Measurements from ENCODE around the gene GJC1. TPM values are rescaled to one million over a fixed set of nuclear protein-coding genes. Genes with fewer than 3 reads are reported as not detected.

The GJC1 gene
- total RNA-seq, 5 donors from 2014 or later (not counting 1 experiment from before 2014, with no cell fraction given): 0.09 to 0.93 (median 0.30) TPM; not detected in 2

GRCh38 chr17:44798356-44798755 is 31.7 kb downstream of the GJC1 start:
- Histone ChIP-seq H3K36me3 (ENCODE audit: control insufficient read depth in 2 of 2, extremely low read depth in 1 of 2, insufficient read depth in 1 of 2, low read length in 1 of 2) (no peaks in the 10 kb centered on the region), H3K9me3 (no peaks in the 10 kb centered on the region), H3K4me1 (ENCODE audit: control insufficient read depth in 1 of 2, extremely low read depth in 1 of 2, insufficient read depth in 2 of 2, low read length in 2 of 2) (no peaks in the 10 kb centered on the region), H3K4me3 (ENCODE audit: control insufficient read depth in 1 of 2, extremely low read depth in 1 of 2, low read length in 1 of 2) (no peak overlapping the region), H3K27me3 (replicated peaks in 1 of 2; ENCODE audit: control insufficient read depth in 2 of 2, extremely low read depth in 1 of 2, insufficient read depth in 2 of 2, low read length in 1 of 2) (peaks cover 0 to 14% of the 10 kb centered on the region in 2 experiments), H3K27ac (ENCODE audit: low read length) (no peak overlapping the region)
- H3K4me3 Mint-ChIP-seq: no peak overlapping the region
- no peaks in the 10 kb centered on the region for H3K27me3 Mint-ChIP-seq
- no peak for DNase-seq
- H3K27ac Mint-ChIP-seq: no peak overlapping the region
- no CpG with 5 or more reads among the region's 2 CpGs for WGBS (ENCODE audit: insufficient coverage)
- no peaks in the 10 kb centered on the region for H3K9me3 Mint-ChIP-seq
- CTCF ChIA-PET: interaction anchor here in 1 of 2 donors (1.3 kb wide), 1 partner anchor 19 kb away, joined by 3 read pairs; no protein-coding TSS in a partner anchor
- ATAC-seq (replicated peaks in 1 of 4): no peak
- POLR2A ChIA-PET: no interaction called here
- no peaks in the 10 kb centered on the region for H3K36me3 Mint-ChIP-seq
- no peaks in the 10 kb centered on the region for H3K4me1 Mint-ChIP-seq

GRCh38 chr17:44797802-44798201 is 32.3 kb downstream of the GJC1 start:
- CTCF ChIA-PET: interaction anchor here in 1 of 2 donors (1.3 kb wide), 2 partner anchors 11 to 19 kb away, joined by 3 read pairs; no protein-coding TSS in a partner anchor
- no peak for DNase-seq
- H3K27me3 Mint-ChIP-seq: no peaks in the 10 kb centered on the region
- H3K27ac ChIP-seq (ENCODE audit: low read length): no peak overlapping the region
- POLR2A ChIA-PET: no interaction called here
- no peaks in the 10 kb centered on the region for H3K4me1 ChIP-seq (ENCODE audit: control insufficient read depth in 1 of 2, extremely low read depth in 1 of 2, insufficient read depth in 2 of 2, low read length in 2 of 2)
- H3K9me3 Mint-ChIP-seq: no peaks in the 10 kb centered on the region
- no peaks in the 10 kb centered on the region for H3K9me3 ChIP-seq
- H3K36me3 Mint-ChIP-seq: no peaks in the 10 kb centered on the region
- ATAC-seq (replicated peaks in 1 of 4): no peak
- H3K4me1 Mint-ChIP-seq: no peaks in the 10 kb centered on the region
- no peak overlapping the region for H3K4me3 Mint-ChIP-seq
- H3K4me3 ChIP-seq (ENCODE audit: control insufficient read depth in 1 of 2, extremely low read depth in 1 of 2, low read length in 1 of 2): no peak overlapping the region
- H3K27ac Mint-ChIP-seq: no peak overlapping the region
- no peaks in the 10 kb centered on the region for H3K36me3 ChIP-seq (ENCODE audit: control insufficient read depth in 2 of 2, extremely low read depth in 1 of 2, insufficient read depth in 1 of 2, low read length in 1 of 2)
- 82% methylated on average over 7 of the region's 11 CpGs for WGBS (ENCODE audit: insufficient coverage)
- H3K27me3 ChIP-seq (replicated peaks in 1 of 2; ENCODE audit: control insufficient read depth in 2 of 2, extremely low read depth in 1 of 2, insufficient read depth in 2 of 2, low read length in 1 of 2): peaks cover 0 to 14% of the 10 kb centered on the region in 2 experiments

GRCh38 chr17:44796731-44797130 is 33.4 kb downstream of the GJC1 start:
- Mint-ChIP-seq H3K27ac (no peak overlapping the region), H3K36me3 (no peaks in the 10 kb centered on the region), H3K9me3 (no peaks in the 10 kb centered on the region), H3K27me3 (no peaks in the 10 kb centered on the region), H3K4me3 (no peak overlapping the region), H3K4me1 (no peaks in the 10 kb centered on the region)
- POLR2A ChIA-PET: no interaction called here
- H3K4me3 ChIP-seq (ENCODE audit: control insufficient read depth in 1 of 2, extremely low read depth in 1 of 2, low read length in 1 of 2): no peak overlapping the region
- no peak for DNase-seq
- H3K27me3 ChIP-seq (replicated peaks in 1 of 2; ENCODE audit: control insufficient read depth in 2 of 2, extremely low read depth in 1 of 2, insufficient read depth in 2 of 2, low read length in 1 of 2): peaks cover 0 to 15% of the 10 kb centered on the region in 2 experiments
- ATAC-seq (replicated peaks in 1 of 4): no peak
- CTCF ChIA-PET: interaction anchor here in 1 of 2 donors (1.3 kb wide), 1 partner anchor 10 kb away, joined by 3 read pairs; no protein-coding TSS in a partner anchor
- no peak overlapping the region for H3K27ac ChIP-seq (ENCODE audit: low read length)
- 90% methylated on average over 6 of the region's 9 CpGs for WGBS (ENCODE audit: insufficient coverage)
- no peaks in the 10 kb centered on the region for H3K4me1 ChIP-seq (ENCODE audit: control insufficient read depth in 1 of 2, extremely low read depth in 1 of 2, insufficient read depth in 2 of 2, low read length in 2 of 2)
- no peaks in the 10 kb centered on the region for H3K36me3 ChIP-seq (ENCODE audit: control insufficient read depth in 2 of 2, extremely low read depth in 1 of 2, insufficient read depth in 1 of 2, low read length in 1 of 2)
- no peaks in the 10 kb centered on the region for H3K9me3 ChIP-seq

- Mint-ChIP-seq H3K9me3 (no peaks in the 10 kb centered on the region), H3K36me3 (no peaks in the 10 kb centered on the region), H3K27ac (no peak overlapping the region), H3K4me3 (no peak overlapping the region), H3K4me1 (no peaks in the 10 kb centered on the region), H3K27me3 (no peaks in the 10 kb centered on the region)
- Histone ChIP-seq H3K36me3 (ENCODE audit: control insufficient read depth in 2 of 2, extremely low read depth in 1 of 2, insufficient read depth in 1 of 2, low read length in 1 of 2) (no peaks in the 10 kb centered on the region), H3K4me1 (ENCODE audit: control insufficient read depth in 1 of 2, extremely low read depth in 1 of 2, insufficient read depth in 2 of 2, low read length in 2 of 2) (no peaks in the 10 kb centered on the region), H3K4me3 (ENCODE audit: control insufficient read depth in 1 of 2, extremely low read depth in 1 of 2, low read length in 1 of 2) (no peak overlapping the region), H3K27me3 (replicated peaks in 1 of 2; ENCODE audit: control insufficient read depth in 2 of 2, extremely low read depth in 1 of 2, insufficient read depth in 2 of 2, low read length in 1 of 2) (peaks cover 0 to 15% of the 10 kb centered on the region in 2 experiments), H3K9me3 (no peaks in the 10 kb centered on the region), H3K27ac (ENCODE audit: low read length) (no peak overlapping the region)
- CTCF ChIA-PET: no interaction called here
- ATAC-seq (replicated peaks in 1 of 4): no peak
- 84% methylated on average over 9 of the region's 10 CpGs for WGBS (ENCODE audit: insufficient coverage)
- POLR2A ChIA-PET: no interaction called here
- DNase-seq: no peak
These were observed 34.2 kb downstream of the GJC1 start for GRCh38 chr17:44795928-44796327.

GRCh38 chr17:44795421-44795820 is 34.7 kb downstream of the GJC1 start:
- H3K36me3 Mint-ChIP-seq: no peaks in the 10 kb centered on the region
- DNase-seq (no peak), ATAC-seq (replicated peaks in 1 of 4) (no peak)
- no peak overlapping the region for H3K27ac Mint-ChIP-seq
- no peaks in the 10 kb centered on the region for H3K4me1 ChIP-seq (ENCODE audit: control insufficient read depth in 1 of 2, extremely low read depth in 1 of 2, insufficient read depth in 2 of 2, low read length in 2 of 2)
- ChIA-PET CTCF (no interaction called here), POLR2A (no interaction called here)
- H3K9me3 ChIP-seq: no peaks in the 10 kb centered on the region
- H3K4me3 ChIP-seq (ENCODE audit: control insufficient read depth in 1 of 2, extremely low read depth in 1 of 2, low read length in 1 of 2): no peak overlapping the region
- WGBS (ENCODE audit: insufficient coverage): 90% methylated on average over 5 of the region's 9 CpGs
- no peak overlapping the region for H3K4me3 Mint-ChIP-seq
- peaks cover 0 to 15% of the 10 kb centered on the region in 2 experiments for H3K27me3 ChIP-seq (replicated peaks in 1 of 2; ENCODE audit: control insufficient read depth in 2 of 2, extremely low read depth in 1 of 2, insufficient read depth in 2 of 2, low read length in 1 of 2)
- H3K4me1 Mint-ChIP-seq: no peaks in the 10 kb centered on the region
- no peak overlapping the region for H3K27ac ChIP-seq (ENCODE audit: low read length)
- H3K9me3 Mint-ChIP-seq: no peaks in the 10 kb centered on the region
- H3K27me3 Mint-ChIP-seq: no peaks in the 10 kb centered on the region
- no peaks in the 10 kb centered on the region for H3K36me3 ChIP-seq (ENCODE audit: control insufficient read depth in 2 of 2, extremely low read depth in 1 of 2, insufficient read depth in 1 of 2, low read length in 1 of 2)

GRCh38 chr17:44794851-44795413 is 35.2 kb downstream of the GJC1 start:
- no peak for ATAC-seq (replicated peaks in 1 of 4)
- Mint-ChIP-seq H3K36me3 (no peaks in the 10 kb centered on the region), H3K27me3 (no peaks in the 10 kb centered on the region), H3K27ac (no peak overlapping the region), H3K4me1 (no peaks in the 10 kb centered on the region), H3K9me3 (no peaks in the 10 kb centered on the region), H3K4me3 (no peak overlapping the region)
- Histone ChIP-seq H3K27ac (ENCODE audit: low read length) (no peak overlapping the region), H3K27me3 (replicated peaks in 1 of 2; ENCODE audit: control insufficient read depth in 2 of 2, extremely low read depth in 1 of 2, insufficient read depth in 2 of 2, low read length in 1 of 2) (peaks cover 0 to 15% of the 10 kb centered on the region in 2 experiments), H3K9me3 (no peaks in the 10 kb centered on the region), H3K4me3 (ENCODE audit: control insufficient read depth in 1 of 2, extremely low read depth in 1 of 2, low read length in 1 of 2) (no peak overlapping the region), H3K4me1 (ENCODE audit: control insufficient read depth in 1 of 2, extremely low read depth in 1 of 2, insufficient read depth in 2 of 2, low read length in 2 of 2) (no peaks in the 10 kb centered on the region), H3K36me3 (ENCODE audit: control insufficient read depth in 2 of 2, extremely low read depth in 1 of 2, insufficient read depth in 1 of 2, low read length in 1 of 2) (no peaks in the 10 kb centered on the region)
- 88% methylated on average over 4 of the region's 10 CpGs for WGBS (ENCODE audit: insufficient coverage)
- no peak for DNase-seq
- CTCF ChIA-PET: no interaction called here
- POLR2A ChIA-PET: no interaction called here

All from T-cell (primary cell).